Measurements from ENCODE around the gene STOML1. TPM values are rescaled to one million over a fixed set of nuclear protein-coding genes. Genes with fewer than 3 reads are reported as not detected.

The STOML1 gene
- polyA plus RNA-seq, 2 of the 4 experiments (the other 2 are of a cell fraction): 4.3 to 4.9 TPM

- DNase-seq (ENCODE audit: low read depth in 1 of 2, low spot score in 1 of 2) (no peak), ATAC-seq (no peak), FAIRE-seq (no peak)
- no peak overlapping the region for H3K4me2 ChIP-seq
- no peak overlapping the region for H3K27ac ChIP-seq
- ChIA-PET CTCF (interaction anchor here (0.6 to 4.6 kb wide), 7 partner anchors 13 to 679 kb away, joined by 3 to 64 read pairs (median 4); no protein-coding TSS in a partner anchor), POLR2A (no interaction called here)
- no peaks in the 10 kb centered on the region for H3K9me3 ChIP-seq
- H3K4me1 ChIP-seq: peaks cover 12% of the 10 kb centered on the region
- TF ChIP-seq BCL3 (IDR thresholded peaks at IDR 0.05) (no peak), TFCP2L1 (CRISPR knock-in tag; IDR thresholded peaks at IDR 0.05) (no peak), KDM5A (IDR thresholded peaks at IDR 0.05) (no peak), MAZ (IDR thresholded peaks at IDR 0.05; ENCODE audit: borderline replicate concordance, low read depth, low read length) (no peak), ZC3H11A (IDR thresholded peaks at IDR 0.05) (no peak), SMC3 (IDR thresholded peaks at IDR 0.05) (no peak), EHMT2 (IDR thresholded peaks at IDR 0.05; ENCODE audit: low read depth) (no peak), ZSCAN20 (CRISPR knock-in tag; IDR thresholded peaks at IDR 0.05) (no peak), BHLHE40 (IDR thresholded peaks at IDR 0.05; ENCODE audit: low read depth, low read length) (no peak), JUN (IDR thresholded peaks at IDR 0.05) (no peak), EP300 (IDR thresholded peaks at IDR 0.05) (no peak), CBX2 (IDR thresholded peaks at IDR 0.05; ENCODE audit: borderline replicate concordance, low read depth) (no peak), KDM1A (IDR thresholded peaks at IDR 0.05; ENCODE audit: low read depth) (no peak), HES2 (IDR thresholded peaks at IDR 0.05) (no peak), ELK1 (IDR thresholded peaks at IDR 0.05; ENCODE audit: low read depth, low read length) (no peak), EHF (CRISPR knock-in tag; IDR thresholded peaks at IDR 0.05) (no peak), CEBPB (IDR thresholded peaks at IDR 0.05) (no peak), REST (IDR thresholded peaks at IDR 0.05) (no peak), ZNF302 (CRISPR knock-in tag; IDR thresholded peaks at IDR 0.05) (no peak), NR3C1 (IDR thresholded peaks at IDR 0.05) (no peak)
- H3K4me3 ChIP-seq: no peak overlapping the region
- WGBS (ENCODE audit: missing lambda C conversion rate): 73% methylated on average over 5 of the region's 10 CpGs
Observed at GRCh38 chr15:73952913-73953750, 39.0 kb downstream of the STOML1 start.
